H1 (cell line): ENCODE measurements around the gene AKR1B1. TPM values are rescaled to one million over a fixed set of nuclear protein-coding genes. Genes with fewer than 3 reads are reported as not detected.

Experiments
- CTCF ChIA-PET: fragments of 300-600 bp; sonication (Branson Sonifier 250); formaldehyde crosslinking; loops from one replicate; lab custom pipeline; 2021; ENCODE audit not compliant: partially characterized antibody; lab: Charles Lee
- POLR2A ChIA-PET: fragments of 300-600 bp; sonication (Branson Sonifier 250); formaldehyde crosslinking; loops from one replicate; lab custom pipeline; 2021; ENCODE audit warnings: inconsistent platforms; ENCODE audit not compliant: partially characterized antibody; lab: Charles Lee
- DNase-seq, 2 experiments: peaks; one replicate each; pipeline versions ENCODE4 v3.0.0 to v3.0.0-alpha.2; 2010 to 2022; ENCODE audit warnings: low spot score in 2 of 2, low read depth in 1 of 2, mixed read lengths in 1 of 2
- FAIRE-seq: peaks from 2 replicates; lab custom pipeline; 2011; peaks lifted over from hg19 to GRCh38; lab: Jason Lieb, UNC
- H2AFZ ChIP-seq: 2 replicates; pipeline ENCODE4 v1.8.1; 2012; ENCODE audit warnings: low read length, inconsistent platforms
- H2AK5ac ChIP-seq: 2 replicates; pipeline ENCODE4 v1.6.1; 2013; ENCODE audit warnings: low read depth, low read length
- H2BK120ac ChIP-seq: replicated peaks from 2 replicates; pipeline ENCODE3; 2013; ENCODE audit warnings: low read depth, low read length, inconsistent platforms
- H2BK12ac ChIP-seq: 2 replicates; pipeline ENCODE4 v1.6.1; 2013; ENCODE audit warnings: low read depth, low read length
- H2BK15ac ChIP-seq: 2 replicates; pipeline ENCODE4 v1.6.1; 2013; ENCODE audit warnings: low read length
- H2BK20ac ChIP-seq: 2 replicates; pipeline ENCODE4 v1.6.1; 2013; ENCODE audit warnings: low read length
- H2BK5ac ChIP-seq: 2 replicates; pipeline ENCODE4 v1.6.1; 2013; ENCODE audit warnings: low read depth, low read length
- H3K14ac ChIP-seq: 2 replicates; pipeline ENCODE4 v1.6.1; 2013; ENCODE audit warnings: inconsistent platforms; ENCODE audit not compliant: insufficient read length
- H3K18ac ChIP-seq: 2 replicates; pipeline ENCODE4 v1.6.1; 2013; ENCODE audit warnings: low read length; ENCODE audit errors: extremely low read depth
- H3K23ac ChIP-seq: 2 replicates; pipeline ENCODE4 v1.6.1; 2013; ENCODE audit warnings: inconsistent platforms; ENCODE audit not compliant: insufficient read length
- H3K23me2 ChIP-seq: 2 replicates; pipeline ENCODE4 v1.6.1; 2013; ENCODE audit warnings: low read depth, low read length
- H3K27ac ChIP-seq: 2 replicates; pipeline ENCODE4 v1.6.1; 2011; ENCODE audit warnings: low read depth, low read length, inconsistent platforms
- H3K27me3 ChIP-seq, 4 experiments: replicated peaks in 1 of 4; 1 replicate in 1 of 4; 2 replicates in 3 of 4; pipeline versions ENCODE4 v1.6.1 to v1.8.1; 2011 to 2013; ENCODE audit warnings: low read length in 3 of 4, mild to moderate bottlenecking in 3 of 4, inconsistent platforms in 2 of 4, mixed read lengths in 2 of 4, moderate library complexity in 1 of 4; ENCODE audit not compliant: control insufficient read depth in 3 of 4, insufficient read depth in 3 of 4; ENCODE audit errors: extremely low read depth in 1 of 4
- H3K36me3 ChIP-seq, 4 experiments: 2 replicates each; pipeline versions ENCODE4 v1.6.1 to v1.8.1; 2011 to 2013; ENCODE audit warnings: mild to moderate bottlenecking in 4 of 4, low read length in 3 of 4, moderate library complexity in 2 of 4, control low read depth in 1 of 4, inconsistent platforms in 1 of 4; ENCODE audit not compliant: insufficient read depth in 4 of 4, control insufficient read depth in 2 of 4
- H3K4ac ChIP-seq: replicated peaks from 2 replicates; pipeline ENCODE3; 2013; ENCODE audit warnings: low read length, low read depth, mixed read lengths, inconsistent platforms; ENCODE audit not compliant: insufficient read length
- H3K4me1 ChIP-seq, 4 experiments: replicated peaks in 1 of 4; 1 replicate in 1 of 4; 2 replicates in 3 of 4; pipeline versions ENCODE4 v1.6.1 to v1.8.1; 2011 to 2013; ENCODE audit warnings: low read length in 3 of 4, inconsistent platforms in 2 of 4, mixed read lengths in 1 of 4; ENCODE audit not compliant: insufficient read depth in 4 of 4, control insufficient read depth in 3 of 4
- H3K4me2 ChIP-seq, 2 experiments: 2 replicates each; pipeline versions ENCODE4 v1.6.1 to v1.8.1; 2011 to 2013; ENCODE audit warnings: low read depth in 2 of 2, low read length in 2 of 2, control low read depth in 1 of 2, inconsistent platforms in 1 of 2, mild to moderate bottlenecking in 1 of 2; ENCODE audit not compliant: insufficient read depth in 1 of 2
- H3K4me3 ChIP-seq, 4 experiments: fragments of 200-600, 300-600 bp in 1 of 4; sonication (generic), shearing (Covaris generic), sonication (Bioruptor Twin) in 1 of 4; 2 replicates each; pipeline versions ENCODE4 v1.5.1 to v1.8.1; 2011 to 2016; ENCODE audit warnings: low read length in 4 of 4, low read depth in 3 of 4, control low read depth in 2 of 4, inconsistent platforms in 2 of 4, mild to moderate bottlenecking in 2 of 4, mixed read lengths in 1 of 4, moderate library complexity in 1 of 4; ENCODE audit not compliant: insufficient read depth in 2 of 4; ENCODE audit errors: extremely low read depth in 1 of 4
- H3K56ac ChIP-seq: replicated peaks from 2 replicates; pipeline ENCODE3; 2013; ENCODE audit warnings: low read depth, mild to moderate bottlenecking, mixed read lengths, low read length, inconsistent platforms; ENCODE audit not compliant: insufficient read length
- H3K79me1 ChIP-seq: 2 replicates; pipeline ENCODE4 v1.6.1; 2013; ENCODE audit warnings: low read depth, low read length, control low read depth
- H3K79me2 ChIP-seq, 2 experiments: 2 replicates each; pipeline versions ENCODE4 v1.6.1 to v1.8.1; 2012 to 2013; ENCODE audit warnings: low read length in 2 of 2, mild to moderate bottlenecking in 2 of 2, inconsistent platforms in 1 of 2; ENCODE audit not compliant: insufficient read depth in 2 of 2, control insufficient read depth in 1 of 2
- H3K9ac ChIP-seq, 4 experiments: replicated peaks in 1 of 4; 1 replicate in 1 of 4; 2 replicates in 3 of 4; pipeline versions ENCODE4 v1.6.1 to v1.8.1; 2011 to 2013; ENCODE audit warnings: low read depth in 3 of 4, low read length in 3 of 4, control low read depth in 2 of 4, mild to moderate bottlenecking in 2 of 4, moderate library complexity in 2 of 4, inconsistent platforms in 1 of 4; ENCODE audit errors: extremely low read depth in 1 of 4
- H3K9me3 ChIP-seq, 2 experiments: 2 replicates each; pipeline versions ENCODE4 v1.6.1 to v1.8.1; 2012 to 2013; ENCODE audit warnings: mild to moderate bottlenecking in 2 of 2, moderate library complexity in 2 of 2, control low read depth in 1 of 2, inconsistent platforms in 1 of 2, low read depth in 1 of 2, low read length in 1 of 2, mixed read lengths in 1 of 2; ENCODE audit not compliant: insufficient read depth in 2 of 2
- H4K20me1 ChIP-seq, 2 experiments: replicated peaks in 1 of 2; 2 replicates each; pipeline versions ENCODE3 to v1.8.1; 2011 to 2013; ENCODE audit warnings: inconsistent platforms in 2 of 2, low read length in 2 of 2, mild to moderate bottlenecking in 1 of 2; ENCODE audit not compliant: insufficient read depth in 2 of 2, control insufficient read depth in 1 of 2
- H4K5ac ChIP-seq: 2 replicates; pipeline ENCODE4 v1.6.1; 2013; ENCODE audit warnings: low read length, low read depth, mixed read lengths, inconsistent platforms; ENCODE audit not compliant: insufficient read length
- H4K8ac ChIP-seq: 2 replicates; pipeline ENCODE4 v1.8.0; 2013; ENCODE audit warnings: mild to moderate bottlenecking, moderate library complexity, low read length, inconsistent platforms; ENCODE audit not compliant: insufficient read depth; ENCODE audit errors: extremely low read depth
- H4K91ac ChIP-seq: replicated peaks from 2 replicates; pipeline ENCODE3; 2013; ENCODE audit warnings: low read length, mixed read lengths, inconsistent platforms; ENCODE audit not compliant: insufficient read length
- ASH2L ChIP-seq: fragments of 200-600, 300-600 bp; sonication (generic); IDR thresholded peaks from one replicate; pipeline ENCODE4 v1.7.1; 2017; ENCODE audit warnings: low read length
- ATF2 ChIP-seq: IDR thresholded peaks from 2 replicates; pipeline ENCODE4 v1.6.1; 2012; ENCODE audit warnings: low read length, inconsistent platforms
- BCL11A ChIP-seq, 2 experiments: IDR thresholded peaks; one replicate each; pipeline ENCODE4 v1.6.1; 2011; ENCODE audit warnings: low read depth in 2 of 2, low read length in 2 of 2, mild to moderate bottlenecking in 2 of 2
- EP300 ChIP-seq, 2 experiments: IDR thresholded peaks; 1 replicate in 1 of 2; 2 replicates in 1 of 2; pipeline ENCODE4 v1.6.1; 2011 to 2012; ENCODE audit warnings: low read depth in 2 of 2, low read length in 2 of 2, mild to moderate bottlenecking in 2 of 2, borderline replicate concordance in 1 of 2, inconsistent platforms in 1 of 2, moderate library complexity in 1 of 2
- HDAC2 ChIP-seq, 2 experiments: fragments of 300-600 bp in 1 of 2; sonication (generic) in 1 of 2; IDR thresholded peaks; 2 replicates each; pipeline ENCODE4 v1.6.1; 2011 to 2012; ENCODE audit warnings: low read depth in 2 of 2, low read length in 2 of 2, mild to moderate bottlenecking in 2 of 2, moderate library complexity in 2 of 2, borderline replicate concordance in 1 of 2, inconsistent platforms in 1 of 2
- KDM1A ChIP-seq: fragments of 200-600, 300-600 bp; sonication (generic); IDR thresholded peaks from 2 replicates; pipeline ENCODE4 v1.7.1; 2016; ENCODE audit warnings: mild to moderate bottlenecking, low read length, borderline replicate concordance
- NRF1 ChIP-seq: IDR thresholded peaks from 2 replicates; pipeline ENCODE4 v1.6.1; 2011; ENCODE audit warnings: mild to moderate bottlenecking, low read depth, low read length, improper control_type of control experiment
- POU5F1 ChIP-seq: IDR thresholded peaks from 2 replicates; pipeline ENCODE4 v1.6.1; 2011; ENCODE audit warnings: low read depth, mild to moderate bottlenecking, low read length, moderate library complexity
- RXRA ChIP-seq: IDR thresholded peaks from 2 replicates; pipeline ENCODE4 v1.6.1; 2011; ENCODE audit warnings: low read depth, mild to moderate bottlenecking, low read length, moderate library complexity; ENCODE audit not compliant: insufficient read depth
- SAP30 ChIP-seq: fragments of 300-600 bp; sonication (generic); IDR thresholded peaks from 2 replicates; pipeline ENCODE4 v1.7.1; 2012; ENCODE audit warnings: low read length, moderate library complexity, mild to moderate bottlenecking, inconsistent platforms; ENCODE audit not compliant: insufficient read depth, insufficient replicate concordance
- TBP ChIP-seq: IDR thresholded peaks from 2 replicates; pipeline ENCODE4 v1.6.1; 2011; ENCODE audit warnings: low read depth, low read length, improper control_type of control experiment
- WGBS, 2 experiments: shearing (Covaris generic) in 1 of 2; methylation state at CpG; one replicate each; pipeline versions ENCODE4 v1.1.6 to v1.1.7; 2013 to 2015; ENCODE audit warnings: low lambda C conversion rate in 2 of 2, mixed read lengths in 2 of 2, inconsistent platforms in 1 of 2, low coverage in 1 of 2, missing lambda C conversion rate in 1 of 2; ENCODE audit not compliant: insufficient replicate concordance in 2 of 2, insufficient coverage in 1 of 2, insufficient read length in 1 of 2; ENCODE audit errors: extremely low coverage in 1 of 2, missing lambda C conversion rate in 1 of 2; 5-methylcytosine and 5-hydroxymethylcytosine counted together
- polyA plus RNA-seq, 7 experiments: library from polyadenylated mRNA; depleted of rRNA in 3 of 7; stranded (reverse) in 5 of 7; unstranded in 2 of 7; fragments of >200 nt in 5 of 7; fragments of 200-250 nt in 2 of 7; gene quantifications; 1 replicate in 5 of 7; 2 replicates in 1 of 7; 4 replicates in 1 of 7; pipeline versions ENCODE4 v1.2.1 to v1.2.3, GENCODE V29; 2011 to 2013; ENCODE audit warnings: missing spikeins in 2 of 7, mixed read lengths in 2 of 7
- total RNA-seq: library from RNA; stranded (reverse); fragmentation: NEBNext Ultra II Directional; extraction: Animal tissue kit (Norgen Biotek cat#: 25700); gene quantifications from 2 replicates; pipeline ENCODE4 v1.2.1, GENCODE V29; 2021

Gene AKR1B1
- total and polyA plus RNA-seq, 2 of the 8 experiments (the other 6 are each of a cell fraction or from before 2014, with no cell fraction given), result 195 to 273 TPM

GRCh38 chr7:134403062-134403461 lies 55.8 kb downstream of the AKR1B1 start:
- no peaks in the 10 kb centered on the region for H4K20me1 ChIP-seq
- no peaks in the 10 kb centered on the region for H3K79me2 ChIP-seq
- H3K27me3 ChIP-seq, result no peaks in the 10 kb centered on the region
- H3K4me2 ChIP-seq, result no peak overlapping the region
- 85% methylated on average over 1 of the region's 1 CpG; no CpG with 5 or more reads in 1 of the 2 experiments for WGBS, 2 experiments
- H3K27ac ChIP-seq, result no peak overlapping the region
- no peaks in the 10 kb centered on the region for H3K23me2 ChIP-seq
- no peaks in the 10 kb centered on the region for H3K36me3 ChIP-seq
- FAIRE-seq (no peak), DNase-seq (no peak)
- H2AFZ ChIP-seq, result no peak overlapping the region
- H3K14ac ChIP-seq, result no peak overlapping the region
- no peak overlapping the region for H4K5ac ChIP-seq
- no peaks in the 10 kb centered on the region for H3K9me3 ChIP-seq
- peaks cover 0 to 6% (median 2%) of the 10 kb centered on the region in 4 experiments; a peak in 3 of 7 replicates for H3K4me1 ChIP-seq
- no peak overlapping the region for H3K9ac ChIP-seq
- H4K91ac ChIP-seq, result no peak overlapping the region
- H4K8ac ChIP-seq, result no peak overlapping the region
- no peak overlapping the region for H2AK5ac ChIP-seq
- H3K4ac ChIP-seq, result no peak overlapping the region
- H2BK20ac ChIP-seq, result no peak overlapping the region
- ChIA-PET CTCF (interaction anchor here (0.9 to 1.7 kb wide), 4 partner anchors 11 to 108 kb away, joined by 3 to 5 read pairs (median 4); no protein-coding TSS in a partner anchor), POLR2A (no interaction called here)
- H3K56ac ChIP-seq, result no peak overlapping the region
- H3K79me1 ChIP-seq, result no peaks in the 10 kb centered on the region
- H2BK120ac ChIP-seq, result no peak overlapping the region
- no peak overlapping the region for H2BK15ac ChIP-seq
- no peak overlapping the region for H2BK5ac ChIP-seq
- no peak overlapping the region for H3K4me3 ChIP-seq
- H2BK12ac ChIP-seq, result no peak overlapping the region
- H3K18ac ChIP-seq, result no peak overlapping the region
- H3K23ac ChIP-seq, result no peak overlapping the region
- no peak for TF ChIP-seq SAP30
- TF ChIP-seq ASH2L, result no peak
- TF ChIP-seq BCL11A (IDR thresholded peaks at IDR 0.05; ENCODE audit: low read depth in 2 of 2, low read length in 2 of 2), result no peak
- TF ChIP-seq NRF1, result no peak
- no peak for TF ChIP-seq RXRA
- TF ChIP-seq HDAC2 (IDR thresholded peaks at IDR 0.05; ENCODE audit: borderline replicate concordance in 1 of 2, low read depth in 2 of 2, low read length in 2 of 2), result no peak
- no peak for TF ChIP-seq EP300 (IDR thresholded peaks at IDR 0.05; ENCODE audit: borderline replicate concordance in 1 of 2, low read depth in 2 of 2, low read length in 2 of 2)
- no peak for TF ChIP-seq ATF2
- no peak for TF ChIP-seq POU5F1
- no peak for TF ChIP-seq TBP
- TF ChIP-seq KDM1A, result no peak
